Large intestine (tissue), 3 donors: ENCODE data around the gene TMEM151A. TPM values are rescaled to one million over a fixed set of nuclear protein-coding genes. Genes with fewer than 3 reads are reported as not detected.
A peak's percentile ranks its signal among the peaks of the same experiment; 100 is the strongest.
"Not testable (repeated sequence)": the region's sequence is repeated elsewhere in the genome, so short reads cannot be mapped to it uniquely, and the experiment has no call there.

Experiments used
- DNase-seq, 2 donors: peaks; one replicate each; pipeline versions ENCODE4 v3.0.0 to v3.0.0-alpha.2; 2013
- H3K27ac ChIP-seq: one replicate; pipeline ENCODE4 v1.5.1; 2013; ENCODE audit warnings: low read length
- H3K27me3 ChIP-seq: 2 replicates; pipeline ENCODE4 v1.6.1; 2013; ENCODE audit warnings: low read length; ENCODE audit not compliant: control insufficient read depth, insufficient read depth
- H3K36me3 ChIP-seq: 2 replicates; pipeline ENCODE4 v1.6.1; 2013; ENCODE audit warnings: low read length; ENCODE audit not compliant: control insufficient read depth, insufficient read depth
- H3K4me1 ChIP-seq: one replicate; pipeline ENCODE4 v1.6.1; 2013; ENCODE audit warnings: low read length; ENCODE audit not compliant: control insufficient read depth, insufficient read depth
- H3K4me3 ChIP-seq: one replicate; pipeline ENCODE4 v1.5.1; 2013; ENCODE audit warnings: low read length
- H3K9me3 ChIP-seq: one replicate; pipeline ENCODE4 v1.6.1; 2013; ENCODE audit warnings: mild to moderate bottlenecking, low read depth, low read length, moderate library complexity; ENCODE audit not compliant: control insufficient read depth
- WGBS: methylation state at CpG from one replicate; pipeline ENCODE4 v1.1.5; 2013; ENCODE audit warnings: low lambda C conversion rate; ENCODE audit not compliant: insufficient coverage; 5-methylcytosine and 5-hydroxymethylcytosine counted together
- polyA plus RNA-seq: library from polyadenylated mRNA; unstranded; fragments of 120-200 nt; gene quantifications from one replicate; pipeline ENCODE4 v1.2.1, GENCODE V29; 2013

Gene TMEM151A
- polyA plus RNA-seq, 1 donor, result 3.1 TPM

- H3K27ac ChIP-seq, result no peak overlapping the region
- WGBS, result no CpG with 5 or more reads among the region's 8 CpGs
- H3K4me3 ChIP-seq, result no peak overlapping the region
- no peaks in the 10 kb centered on the region for H3K36me3 ChIP-seq
- no peaks in the 10 kb centered on the region for H3K9me3 ChIP-seq
- peaks cover 13% of the 10 kb centered on the region for H3K4me1 ChIP-seq
- H3K27me3 ChIP-seq, result no peaks in the 10 kb centered on the region
- no peak for DNase-seq
Measured at GRCh38 chr11:66310324-66310723, 18.6 kb downstream of the TMEM151A start.

- 90% methylated on average over 2 of the region's 18 CpGs for WGBS
Measured at GRCh38 chr11:66310803-66311440, 19.2 kb downstream of the TMEM151A start.

DNA sequence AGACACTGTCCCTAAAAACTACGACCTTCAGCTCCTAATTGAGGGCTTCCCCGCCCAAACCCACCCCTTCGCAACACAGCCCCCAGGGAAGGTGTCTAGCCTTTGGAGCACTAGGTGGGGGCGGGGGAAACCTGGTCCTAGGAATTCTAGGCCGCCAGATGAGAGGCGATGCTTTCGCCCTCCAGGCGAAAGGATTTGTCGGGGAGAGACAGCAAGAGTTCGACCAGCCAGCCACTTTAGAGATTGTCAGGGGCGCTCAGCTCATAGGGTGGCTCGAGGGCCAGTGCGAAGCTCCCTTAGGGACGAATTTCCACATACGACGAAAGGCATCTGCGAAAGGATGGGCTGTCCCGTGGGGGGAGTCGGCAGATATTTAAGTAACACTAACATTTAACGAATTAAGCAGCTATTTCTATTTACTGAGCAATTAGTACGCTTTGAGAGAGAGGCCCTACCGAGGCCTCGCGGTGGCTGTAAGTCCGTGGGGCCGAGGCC lies 19.8 kb downstream of the TMEM151A start:
- peaks cover 13% of the 10 kb centered on the region for H3K4me1 ChIP-seq
- no peak for DNase-seq
- peak overlapping the region; percentile 58 for H3K4me3 ChIP-seq
- peak overlapping the region; percentile 98 for H3K27ac ChIP-seq
- H3K9me3 ChIP-seq, result no peaks in the 10 kb centered on the region
- H3K36me3 ChIP-seq, result no peaks in the 10 kb centered on the region
- WGBS, result no CpG with 5 or more reads among the region's 26 CpGs
- no peaks in the 10 kb centered on the region for H3K27me3 ChIP-seq

More at GRCh38 chr11:66310803-66311440, 19.2 kb downstream of the TMEM151A start:
- H3K4me3 ChIP-seq, H3K27ac ChIP-seq, H3K27me3 ChIP-seq, H3K9me3 ChIP-seq, H3K36me3 ChIP-seq, DNase-seq: not testable (repeated sequence)
- H3K4me1 ChIP-seq, result peaks cover 13% of the 10 kb centered on the region

DNA sequence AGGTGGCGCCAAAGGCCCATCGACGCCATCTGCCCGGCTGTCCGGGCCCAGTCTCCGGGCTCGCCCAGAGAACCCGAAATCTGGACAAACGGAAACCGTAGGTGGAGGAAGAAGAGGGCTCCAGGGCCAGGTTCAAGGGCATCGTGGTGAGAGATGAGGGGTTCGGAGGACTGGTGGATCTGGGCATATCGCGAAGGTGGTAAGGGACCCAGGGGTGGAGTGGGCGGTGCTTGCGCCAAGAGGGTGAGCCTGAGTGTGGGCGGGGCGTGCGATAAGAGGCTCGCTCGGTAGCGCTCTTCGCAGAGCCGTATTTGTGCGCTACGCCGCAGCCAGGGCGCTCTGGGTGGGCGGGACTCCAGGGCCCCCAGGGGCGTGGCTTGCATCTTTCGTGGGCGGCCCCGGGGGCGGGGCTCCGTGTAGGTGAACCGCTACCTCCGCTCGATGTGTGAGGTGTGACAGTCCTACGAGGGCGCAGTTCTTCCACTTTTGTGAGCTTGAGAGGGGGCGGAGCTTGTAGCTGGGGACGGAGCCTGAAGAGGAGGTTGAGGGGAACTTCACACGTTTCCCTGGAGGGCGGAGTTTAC lies 20.4 kb downstream of the TMEM151A start:
- peaks cover 13% of the 10 kb centered on the region for H3K4me1 ChIP-seq
- peak overlapping the region; percentile 58 for H3K4me3 ChIP-seq
- H3K27me3 ChIP-seq, result no peaks in the 10 kb centered on the region
- peak overlapping the region; percentile 98 for H3K27ac ChIP-seq
- DNase-seq, result peak; percentile 93 to 97
- H3K36me3 ChIP-seq, result no peaks in the 10 kb centered on the region
- no peaks in the 10 kb centered on the region for H3K9me3 ChIP-seq
- WGBS, result no CpG with 5 or more reads among the region's 44 CpGs

DNA sequence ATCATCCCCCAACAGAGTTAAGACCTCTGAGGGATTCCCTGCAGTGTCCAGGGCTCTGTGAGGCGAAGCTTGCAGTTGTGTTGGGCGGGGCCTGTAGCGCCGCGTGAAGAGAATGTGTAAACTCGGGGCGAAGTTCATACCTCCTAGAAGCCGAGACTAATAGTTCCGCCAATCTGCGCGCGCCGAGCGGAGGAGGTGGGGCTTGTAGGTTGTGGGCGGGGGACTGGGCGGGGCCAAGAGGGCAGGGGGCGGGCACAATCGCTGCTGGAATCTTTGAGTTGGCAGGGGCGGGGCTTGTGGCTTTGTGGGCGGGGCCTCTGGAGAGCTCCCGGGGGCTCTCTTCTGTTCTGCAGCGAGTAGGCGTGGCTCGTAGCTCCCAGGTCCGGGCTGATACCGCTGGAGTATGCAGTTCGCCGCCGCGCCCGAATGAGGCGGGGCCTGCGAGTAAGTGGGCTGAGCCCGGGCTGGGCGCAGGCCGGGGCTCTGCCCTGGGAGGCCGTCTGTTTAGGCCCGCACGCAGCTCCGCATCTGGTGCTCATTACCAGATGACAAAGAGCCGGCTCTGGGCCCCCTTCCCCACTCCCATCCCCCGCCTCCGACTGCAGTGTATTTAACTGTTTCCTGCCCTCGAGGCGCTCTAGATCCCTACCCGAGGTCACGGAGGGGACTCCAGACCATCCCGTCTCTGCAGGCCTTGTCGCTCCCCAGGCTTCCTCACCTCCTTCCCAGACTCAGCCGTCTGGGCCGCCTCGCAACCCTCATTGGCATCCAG lies 21.0 kb downstream of the TMEM151A start:
- peak; percentile 99 for DNase-seq
- peak overlapping the region; percentile 59 for H3K4me3 ChIP-seq
- no peaks in the 10 kb centered on the region for H3K9me3 ChIP-seq
- no peaks in the 10 kb centered on the region for H3K36me3 ChIP-seq
- H3K27ac ChIP-seq, result peak overlapping the region; percentile 99
- peaks cover 20% of the 10 kb centered on the region for H3K4me1 ChIP-seq
- no peaks in the 10 kb centered on the region for H3K27me3 ChIP-seq
- no CpG with 5 or more reads among the region's 52 CpGs for WGBS

- Histone ChIP-seq H3K36me3 (no peaks in the 10 kb centered on the region), H3K9me3 (no peaks in the 10 kb centered on the region), H3K4me3 (peak overlapping the region; percentile 59), H3K27ac (peak overlapping the region; percentile 99), H3K4me1 (peaks cover 28% of the 10 kb centered on the region), H3K27me3 (no peaks in the 10 kb centered on the region)
- no CpG with 5 or more reads among the region's 38 CpGs for WGBS
- DNase-seq, result peak in 1 of 2 donors; percentile 60
Measured at GRCh38 chr11:66313321-66314185, 21.9 kb downstream of the TMEM151A start.

GRCh38 chr11:66314186-66314501 lies 22.4 kb downstream of the TMEM151A start:
- peak overlapping the region; percentile 59 for H3K4me3 ChIP-seq
- peak overlapping the region; percentile 99 for H3K27ac ChIP-seq
- H3K9me3 ChIP-seq, result no peaks in the 10 kb centered on the region
- no peaks in the 10 kb centered on the region for H3K27me3 ChIP-seq
- H3K36me3 ChIP-seq, result no peaks in the 10 kb centered on the region
- H3K4me1 ChIP-seq, result peaks cover 34% of the 10 kb centered on the region
- no CpG with 5 or more reads among the region's 1 CpG for WGBS
- no peak for DNase-seq

DNA sequence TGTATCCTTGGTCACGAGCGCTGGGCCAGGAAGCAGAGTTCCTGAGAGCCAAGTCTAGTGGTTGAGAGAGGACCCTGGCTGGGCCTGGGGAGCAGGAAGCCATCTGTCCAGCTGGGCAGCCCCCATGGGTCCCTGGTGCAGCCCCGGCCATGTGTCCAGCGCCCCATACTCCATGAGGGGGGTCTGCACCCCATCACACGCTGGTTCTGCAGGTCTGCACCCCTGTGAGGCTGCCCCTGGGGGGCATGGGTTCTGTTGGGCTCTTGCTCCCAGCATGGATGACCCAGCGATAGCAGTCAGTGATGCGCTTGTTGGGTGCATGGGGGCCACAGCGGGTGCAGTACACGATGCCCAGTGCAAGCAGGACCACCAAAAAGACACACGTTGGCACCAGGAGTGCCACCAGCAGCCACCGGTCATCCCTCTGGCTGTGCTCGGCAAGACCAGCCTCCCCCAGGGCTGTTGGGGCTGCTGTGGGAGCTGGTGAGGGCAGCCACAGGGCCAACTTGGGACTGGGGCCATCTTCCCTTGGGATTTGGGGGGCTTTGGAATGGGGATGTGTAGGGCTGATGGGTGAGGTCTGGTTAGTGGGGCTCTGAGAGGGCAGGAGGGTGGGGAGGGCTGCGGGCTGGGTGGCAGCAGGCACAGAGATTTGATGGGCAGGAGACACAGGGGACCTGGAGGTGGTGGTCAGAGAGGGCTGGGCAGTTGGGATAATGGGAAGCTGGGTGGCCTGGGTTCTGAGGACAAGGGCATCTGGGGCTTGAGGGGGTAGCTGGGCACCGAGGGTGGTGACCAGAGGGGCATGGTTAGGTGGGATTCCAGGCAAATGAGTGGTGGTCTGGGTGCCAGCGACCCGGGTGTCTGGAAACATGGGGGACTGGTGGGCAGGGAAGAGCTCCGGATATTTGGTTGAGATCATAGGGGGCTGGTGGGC lies 23.1 kb downstream of the TMEM151A start:
- peaks cover 5% of the 10 kb centered on the region for H3K9me3 ChIP-seq
- H3K36me3 ChIP-seq, result no peaks in the 10 kb centered on the region
- DNase-seq, result no peak
- H3K4me3 ChIP-seq, result peak overlapping the region; percentile 59
- peak overlapping the region; percentile 99 for H3K27ac ChIP-seq
- no peaks in the 10 kb centered on the region for H3K27me3 ChIP-seq
- H3K4me1 ChIP-seq, result peaks cover 34% of the 10 kb centered on the region
- WGBS, result no CpG with 5 or more reads among the region's 17 CpGs

DNA sequence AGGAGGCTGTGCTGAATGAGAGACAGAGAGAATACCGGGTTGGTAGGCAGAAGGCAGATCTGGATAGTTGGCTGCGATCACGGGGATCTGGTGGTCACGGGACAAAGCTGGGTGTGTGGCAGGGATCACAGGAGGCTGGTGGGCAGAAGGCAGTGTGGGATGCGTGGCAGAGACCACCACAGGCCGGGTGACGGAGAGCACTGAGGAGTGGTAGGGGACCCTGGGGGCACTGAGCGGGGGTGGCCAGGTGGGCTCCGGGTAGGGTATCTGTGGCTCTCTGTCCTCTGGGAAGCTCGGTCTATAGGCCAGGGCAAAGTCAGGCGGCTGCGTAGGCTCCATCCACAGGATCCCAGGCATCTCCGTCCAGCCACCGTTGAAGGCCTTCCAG lies 23.8 kb downstream of the TMEM151A start:
- H3K4me3 ChIP-seq, result peak overlapping the region; percentile 59
- H3K9me3 ChIP-seq, result peaks cover 5% of the 10 kb centered on the region
- peaks cover 34% of the 10 kb centered on the region for H3K4me1 ChIP-seq

More for the DNA sequence above, 23.8 kb downstream of the TMEM151A start:
- H3K36me3 ChIP-seq, result no peaks in the 10 kb centered on the region
- WGBS, result no CpG with 5 or more reads among the region's 14 CpGs
- peak overlapping the region; percentile 49 for H3K27ac ChIP-seq
- no peaks in the 10 kb centered on the region for H3K27me3 ChIP-seq
- DNase-seq, result no peak
